SK-N-SH (cell line): ENCODE measurements around the gene GPR39.

Experiments used
- EP300 ChIP-seq, 2 experiments: IDR thresholded peaks; 2 replicates each; pipeline versions ENCODE4 v1.4.0 to v1.6.1; 2012; ENCODE audit warnings: borderline replicate concordance in 1 of 2, low read depth in 1 of 2, low read length in 1 of 2
- GABPA ChIP-seq: IDR thresholded peaks from 2 replicates; pipeline ENCODE4 v1.4.0; 2012; ENCODE audit warnings: low read depth, mild to moderate bottlenecking
- GATA2 ChIP-seq: sonication (generic); formaldehyde crosslinking; IDR thresholded peaks from 2 replicates; pipeline ENCODE4 v1.5.0; 2020; ENCODE audit warnings: mild to moderate bottlenecking, missing genetic modification reagents
- MEF2A ChIP-seq: IDR thresholded peaks from 2 replicates; pipeline ENCODE4 v1.4.0; 2012; ENCODE audit warnings: low read depth, borderline replicate concordance
- PBX3 ChIP-seq: IDR thresholded peaks from 2 replicates; pipeline ENCODE4; 2012
- RFX5 ChIP-seq: IDR thresholded peaks from 2 replicates; pipeline ENCODE4 v1.6.1; 2012; ENCODE audit warnings: mild to moderate bottlenecking, improper control_type of control experiment, low read length
- USF1 ChIP-seq: IDR thresholded peaks from 2 replicates; pipeline ENCODE4 v1.4.0; 2012; ENCODE audit warnings: low read depth, borderline replicate concordance
- TF ChIP-seq, protein P1 (sequence below): fragments of 200-600 bp; sonication (generic); IDR thresholded peaks from 2 replicates; pipeline ENCODE4 v1.6.1; 2017; ENCODE audit warnings: antibody characterized with exemption, mild to moderate bottlenecking, moderate library complexity
- TF ChIP-seq, protein P2 (sequence below): IDR thresholded peaks from 2 replicates; pipeline ENCODE4 v1.6.1; 2012; ENCODE audit warnings: mild to moderate bottlenecking, low read depth, low read length, moderate library complexity
- TF ChIP-seq, protein P3 (sequence below): fragments of 150-350 bp; IDR thresholded peaks from 2 replicates; pipeline ENCODE4 v1.6.1; 2017; ENCODE audit warnings: antibody characterized with exemption, low read length, low read depth, borderline replicate concordance

GRCh38 chr2:132420816-132421805 lies 4.5 kb downstream of the GPR39 start:
- TF ChIP-seq, protein P1, sequence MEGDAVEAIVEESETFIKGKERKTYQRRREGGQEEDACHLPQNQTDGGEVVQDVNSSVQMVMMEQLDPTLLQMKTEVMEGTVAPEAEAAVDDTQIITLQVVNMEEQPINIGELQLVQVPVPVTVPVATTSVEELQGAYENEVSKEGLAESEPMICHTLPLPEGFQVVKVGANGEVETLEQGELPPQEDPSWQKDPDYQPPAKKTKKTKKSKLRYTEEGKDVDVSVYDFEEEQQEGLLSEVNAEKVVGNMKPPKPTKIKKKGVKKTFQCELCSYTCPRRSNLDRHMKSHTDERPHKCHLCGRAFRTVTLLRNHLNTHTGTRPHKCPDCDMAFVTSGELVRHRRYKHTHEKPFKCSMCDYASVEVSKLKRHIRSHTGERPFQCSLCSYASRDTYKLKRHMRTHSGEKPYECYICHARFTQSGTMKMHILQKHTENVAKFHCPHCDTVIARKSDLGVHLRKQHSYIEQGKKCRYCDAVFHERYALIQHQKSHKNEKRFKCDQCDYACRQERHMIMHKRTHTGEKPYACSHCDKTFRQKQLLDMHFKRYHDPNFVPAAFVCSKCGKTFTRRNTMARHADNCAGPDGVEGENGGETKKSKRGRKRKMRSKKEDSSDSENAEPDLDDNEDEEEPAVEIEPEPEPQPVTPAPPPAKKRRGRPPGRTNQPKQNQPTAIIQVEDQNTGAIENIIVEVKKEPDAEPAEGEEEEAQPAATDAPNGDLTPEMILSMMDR = peak; percentile 37
- no peak for TF ChIP-seq USF1
- TF ChIP-seq EP300 (IDR thresholded peaks at IDR 0.05; ENCODE audit: borderline replicate concordance in 1 of 2, low read depth in 1 of 2, low read length in 1 of 2) = no peak
- TF ChIP-seq RFX5 = no peak
- TF ChIP-seq, protein P2, sequence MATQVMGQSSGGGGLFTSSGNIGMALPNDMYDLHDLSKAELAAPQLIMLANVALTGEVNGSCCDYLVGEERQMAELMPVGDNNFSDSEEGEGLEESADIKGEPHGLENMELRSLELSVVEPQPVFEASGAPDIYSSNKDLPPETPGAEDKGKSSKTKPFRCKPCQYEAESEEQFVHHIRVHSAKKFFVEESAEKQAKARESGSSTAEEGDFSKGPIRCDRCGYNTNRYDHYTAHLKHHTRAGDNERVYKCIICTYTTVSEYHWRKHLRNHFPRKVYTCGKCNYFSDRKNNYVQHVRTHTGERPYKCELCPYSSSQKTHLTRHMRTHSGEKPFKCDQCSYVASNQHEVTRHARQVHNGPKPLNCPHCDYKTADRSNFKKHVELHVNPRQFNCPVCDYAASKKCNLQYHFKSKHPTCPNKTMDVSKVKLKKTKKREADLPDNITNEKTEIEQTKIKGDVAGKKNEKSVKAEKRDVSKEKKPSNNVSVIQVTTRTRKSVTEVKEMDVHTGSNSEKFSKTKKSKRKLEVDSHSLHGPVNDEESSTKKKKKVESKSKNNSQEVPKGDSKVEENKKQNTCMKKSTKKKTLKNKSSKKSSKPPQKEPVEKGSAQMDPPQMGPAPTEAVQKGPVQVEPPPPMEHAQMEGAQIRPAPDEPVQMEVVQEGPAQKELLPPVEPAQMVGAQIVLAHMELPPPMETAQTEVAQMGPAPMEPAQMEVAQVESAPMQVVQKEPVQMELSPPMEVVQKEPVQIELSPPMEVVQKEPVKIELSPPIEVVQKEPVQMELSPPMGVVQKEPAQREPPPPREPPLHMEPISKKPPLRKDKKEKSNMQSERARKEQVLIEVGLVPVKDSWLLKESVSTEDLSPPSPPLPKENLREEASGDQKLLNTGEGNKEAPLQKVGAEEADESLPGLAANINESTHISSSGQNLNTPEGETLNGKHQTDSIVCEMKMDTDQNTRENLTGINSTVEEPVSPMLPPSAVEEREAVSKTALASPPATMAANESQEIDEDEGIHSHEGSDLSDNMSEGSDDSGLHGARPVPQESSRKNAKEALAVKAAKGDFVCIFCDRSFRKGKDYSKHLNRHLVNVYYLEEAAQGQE = no peak
- TF ChIP-seq, protein P3, sequence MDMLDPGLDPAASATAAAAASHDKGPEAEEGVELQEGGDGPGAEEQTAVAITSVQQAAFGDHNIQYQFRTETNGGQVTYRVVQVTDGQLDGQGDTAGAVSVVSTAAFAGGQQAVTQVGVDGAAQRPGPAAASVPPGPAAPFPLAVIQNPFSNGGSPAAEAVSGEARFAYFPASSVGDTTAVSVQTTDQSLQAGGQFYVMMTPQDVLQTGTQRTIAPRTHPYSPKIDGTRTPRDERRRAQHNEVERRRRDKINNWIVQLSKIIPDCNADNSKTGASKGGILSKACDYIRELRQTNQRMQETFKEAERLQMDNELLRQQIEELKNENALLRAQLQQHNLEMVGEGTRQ = no peak
- TF ChIP-seq PBX3 = no peak
- no peak for TF ChIP-seq MEF2A
- TF ChIP-seq GABPA = no peak
- no peak for TF ChIP-seq GATA2 (CRISPR knock-in tag)
